OCI-LY1 (cell line): ENCODE results near the gene GOLGA2.

Experiments used
- H2AFZ ChIP-seq: fragments of 200-600 bp; sonication (generic), shearing (Covaris generic); 2 replicates; pipeline ENCODE4 v1.6.0; 2014; ENCODE audit warnings: antibody characterized with exemption, mild to moderate bottlenecking, low read length
- H3F3A ChIP-seq: fragments of 200-600 bp; sonication (generic), shearing (Covaris generic); 2 replicates; pipeline ENCODE4 v1.6.0; 2014; ENCODE audit warnings: mild to moderate bottlenecking, antibody characterized with exemption, low read length, moderate library complexity; ENCODE audit not compliant: insufficient read depth
- H3K27ac ChIP-seq: fragments of 200-600 bp; sonication (generic); 2 replicates; pipeline ENCODE4 v1.5.1; 2014; ENCODE audit warnings: low read length, mixed run types, mild to moderate bottlenecking, low read depth; ENCODE audit not compliant: poor library complexity, severe bottlenecking
- H3K27me3 ChIP-seq: fragments of 200-600 bp; sonication (generic); 2 replicates; pipeline ENCODE4 v1.6.0; 2014; ENCODE audit warnings: antibody characterized with exemption, mild to moderate bottlenecking, low read length, moderate library complexity; ENCODE audit not compliant: insufficient read depth
- H3K36me3 ChIP-seq: fragments of 200-600 bp; sonication (generic); 2 replicates; pipeline ENCODE4 v1.6.1; 2014; ENCODE audit warnings: mild to moderate bottlenecking, antibody characterized with exemption, low read length, moderate library complexity, mixed read lengths; ENCODE audit not compliant: insufficient read depth
- H3K4me1 ChIP-seq: fragments of 200-600 bp; sonication (generic); 2 replicates; pipeline ENCODE4 v1.5.1; 2014; ENCODE audit warnings: mild to moderate bottlenecking, low read length, moderate library complexity; ENCODE audit not compliant: insufficient read depth, severe bottlenecking
- H3K4me2 ChIP-seq: fragments of 200-600 bp; sonication (generic), shearing (Covaris generic); 2 replicates; pipeline ENCODE4 v1.6.1; 2014; ENCODE audit warnings: low read length
- H3K4me3 ChIP-seq: fragments of 200-600 bp; sonication (generic); 2 replicates; pipeline ENCODE4 v1.5.1; 2014; ENCODE audit warnings: low read length, low read depth, mild to moderate bottlenecking, mixed read lengths; ENCODE audit not compliant: poor library complexity, severe bottlenecking
- H3K79me2 ChIP-seq: fragments of 200-600 bp; shearing (Covaris generic); 2 replicates; pipeline ENCODE4 v1.6.1; 2016; ENCODE audit warnings: mixed run types, low read length, mixed read lengths; ENCODE audit not compliant: insufficient read depth
- H3K9ac ChIP-seq: fragments of 200-600 bp; sonication (generic), shearing (Covaris generic); 2 replicates; pipeline ENCODE4 v1.6.1; 2014; ENCODE audit warnings: mild to moderate bottlenecking, low read length, mixed read lengths
- H3K9me2 ChIP-seq: fragments of 200-600 bp; sonication (generic), shearing (Covaris generic); 2 replicates; pipeline ENCODE4 v1.6.1; 2014; ENCODE audit warnings: low read depth, mild to moderate bottlenecking, low read length, mixed read lengths
- H3K9me3 ChIP-seq: fragments of 200-600 bp; shearing (Covaris generic); 2 replicates; pipeline ENCODE4 v1.6.1; 2014; ENCODE audit warnings: low read length, mixed read lengths
- H4K20me1 ChIP-seq: fragments of 200-600 bp; sonication (generic), shearing (Covaris generic); 2 replicates; pipeline ENCODE4 v1.6.0; 2016; ENCODE audit warnings: mild to moderate bottlenecking, low read length; ENCODE audit not compliant: insufficient read depth
- CTCF ChIP-seq: fragments of 200-600 bp; sonication (generic), shearing (Covaris generic); IDR thresholded peaks from 2 replicates; pipeline ENCODE4 v1.5.1; 2017; ENCODE audit warnings: mild to moderate bottlenecking, antibody characterized with exemption, low read length, moderate library complexity, mixed read lengths
- EZH2 ChIP-seq: fragments of 200-600 bp; sonication (generic), shearing (Covaris generic); IDR thresholded peaks from 2 replicates; pipeline ENCODE4 v1.8.0; 2017; ENCODE audit warnings: borderline replicate concordance, mixed run types, mild to moderate bottlenecking, antibody characterized with exemption, low read length, moderate library complexity, mixed read lengths

Gene GOLGA2

GRCh38 chr9:128208386-128208785 is 67.4 kb downstream of the GOLGA2 start:
- no peaks in the 10 kb centered on the region for H4K20me1 ChIP-seq
- no peak overlapping the region for H3K4me2 ChIP-seq
- no peaks in the 10 kb centered on the region for H3K9me2 ChIP-seq
- TF ChIP-seq CTCF (no peak), EZH2 (no peak)
- H2AFZ ChIP-seq, result no peak overlapping the region
- H3K4me1 ChIP-seq, result peaks cover 7% of the 10 kb centered on the region
- H3K27me3 ChIP-seq, result peaks cover 39% of the 10 kb centered on the region
- no peak overlapping the region for H3K9ac ChIP-seq
- H3K27ac ChIP-seq, result no peak overlapping the region
- H3K79me2 ChIP-seq, result no peaks in the 10 kb centered on the region
- H3K36me3 ChIP-seq, result no peaks in the 10 kb centered on the region
- H3K9me3 ChIP-seq, result no peaks in the 10 kb centered on the region
- H3F3A ChIP-seq, result no peaks in the 10 kb centered on the region
- H3K4me3 ChIP-seq, result no peak overlapping the region

- TF ChIP-seq EZH2 (no peak), CTCF (no peak)
- Histone ChIP-seq H4K20me1 (no peaks in the 10 kb centered on the region), H3K36me3 (no peaks in the 10 kb centered on the region), H3F3A (no peaks in the 10 kb centered on the region), H3K9ac (no peak overlapping the region), H3K4me3 (no peak overlapping the region), H3K4me2 (no peak overlapping the region), H3K9me3 (no peaks in the 10 kb centered on the region), H2AFZ (no peak overlapping the region), H3K9me2 (no peaks in the 10 kb centered on the region), H3K27me3 (peaks cover 38% of the 10 kb centered on the region), H3K79me2 (no peaks in the 10 kb centered on the region), H3K27ac (no peak overlapping the region), H3K4me1 (peaks cover 18% of the 10 kb centered on the region)
Observed at GRCh38 chr9:128206916-128207910, 68.6 kb downstream of the GOLGA2 start.

DNA sequence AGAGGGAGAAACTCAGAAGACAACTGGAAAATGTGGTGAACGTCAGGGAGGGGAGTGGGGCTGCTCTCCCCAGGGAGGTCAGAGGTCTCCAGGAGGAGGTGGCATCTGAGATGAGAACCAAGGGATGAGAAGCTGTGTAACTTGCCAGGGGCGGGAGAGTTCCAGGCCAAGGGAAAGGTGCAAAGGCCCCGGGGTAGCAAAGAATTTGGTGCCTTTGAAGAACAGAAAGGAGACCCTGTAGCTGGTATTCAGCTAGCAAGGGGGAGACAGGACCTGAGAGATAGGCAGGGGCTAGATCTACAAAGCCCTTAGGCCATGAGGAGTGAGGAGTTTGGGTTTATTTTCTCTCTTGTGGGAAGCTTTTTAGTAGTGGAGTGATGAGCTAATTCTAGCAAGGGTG is 69.3 kb downstream of the GOLGA2 start:
- Histone ChIP-seq H3K27me3 (peaks cover 34% of the 10 kb centered on the region), H3K9me2 (no peaks in the 10 kb centered on the region), H3K36me3 (no peaks in the 10 kb centered on the region), H3K4me1 (peaks cover 23% of the 10 kb centered on the region), H3K27ac (no peak overlapping the region), H2AFZ (no peak overlapping the region), H3K4me2 (no peak overlapping the region), H4K20me1 (no peaks in the 10 kb centered on the region), H3F3A (no peaks in the 10 kb centered on the region), H3K9ac (no peak overlapping the region), H3K79me2 (no peaks in the 10 kb centered on the region), H3K4me3 (no peak overlapping the region), H3K9me3 (no peaks in the 10 kb centered on the region)
- TF ChIP-seq EZH2 (no peak), CTCF (no peak)
